NCI-H2107 (cell line): ENCODE results near the gene CBY1.

Experiments used
- DNase-seq: peaks from one replicate; lab custom pipeline; 2025; lab: John Stamatoyannopoulos, UW

Gene CBY1

GRCh38 chr22:38700789-38701628, 44.6 kb downstream of the CBY1 start, which contains the start of gene JOSD1:
TSS of gene JOSD1 (minus strand) at chr22:38700943. CDS start at chr22:38699987, 956 bp downstream.
- DNase-seq: peak; percentile 83

- no peak for DNase-seq
Measured at GRCh38 chr22:38704654-38705234, 48.3 kb downstream of the CBY1 start.

- DNase-seq: peak; percentile 99
Measured at GRCh38 chr22:38705235-38706100, 49.0 kb downstream of the CBY1 start, which contains the start of gene GTPBP1. TSS of gene GTPBP1 (plus strand) at chr22:38705944. CDS start at chr22:38705956, 12 bp downstream.

- DNase-seq: no peak
Measured at GRCh38 chr22:38706101-38706900, 49.9 kb downstream of the CBY1 start.

GRCh38 chr22:38706901-38707195, 50.4 kb downstream of the CBY1 start:
- no peak for DNase-seq

GRCh38 chr22:38707346-38707745, 50.9 kb downstream of the CBY1 start:
- DNase-seq: no peak

- no peak for DNase-seq
Measured at GRCh38 chr22:38707984-38708383, 51.5 kb downstream of the CBY1 start.

- DNase-seq: no peak
Measured at GRCh38 chr22:38709306-38709705, 52.9 kb downstream of the CBY1 start.

GRCh38 chr22:38710351-38710750, 53.9 kb downstream of the CBY1 start:
- DNase-seq: no peak

GRCh38 chr22:38710866-38711265, 54.4 kb downstream of the CBY1 start:
- no peak for DNase-seq

- DNase-seq: no peak
Measured at GRCh38 chr22:38712486-38713207, 56.2 kb downstream of the CBY1 start.

GRCh38 chr22:38713921-38714320, 57.5 kb downstream of the CBY1 start:
- no peak for DNase-seq

GRCh38 chr22:38715176-38715764, 58.8 kb downstream of the CBY1 start:
- DNase-seq: no peak

GRCh38 chr22:38715852-38716251, 59.4 kb downstream of the CBY1 start:
- DNase-seq: no peak

GRCh38 chr22:38716271-38716670, 59.8 kb downstream of the CBY1 start:
- DNase-seq: no peak

GRCh38 chr22:38716826-38717225, 60.4 kb downstream of the CBY1 start:
- DNase-seq: no peak

GRCh38 chr22:38717244-38717643, 60.8 kb downstream of the CBY1 start:
- DNase-seq: no peak

- DNase-seq: no peak
Measured at GRCh38 chr22:38718414-38718813, 62.0 kb downstream of the CBY1 start.

GRCh38 chr22:38719196-38719595, 62.8 kb downstream of the CBY1 start:
- no peak for DNase-seq

- DNase-seq: no peak
Measured at GRCh38 chr22:38720350-38720749, 63.9 kb downstream of the CBY1 start.

GRCh38 chr22:38721551-38721950, 65.1 kb downstream of the CBY1 start:
- no peak for DNase-seq
